GM21717 (cell line): ENCODE data around the gene AGT.
"Not testable (repeated sequence)": the region's sequence is repeated elsewhere in the genome, so short reads cannot be mapped to it uniquely, and the experiment has no call there.

Experiments
- ATAC-seq: cut with Tn5 transposase; IDR thresholded peaks from one replicate; pipeline ENCODE4 v1.9.1; 2021; ENCODE audit warnings: mild to moderate bottlenecking, moderate library complexity; ENCODE audit not compliant: unreplicated experiment

AGT gene

DNA sequence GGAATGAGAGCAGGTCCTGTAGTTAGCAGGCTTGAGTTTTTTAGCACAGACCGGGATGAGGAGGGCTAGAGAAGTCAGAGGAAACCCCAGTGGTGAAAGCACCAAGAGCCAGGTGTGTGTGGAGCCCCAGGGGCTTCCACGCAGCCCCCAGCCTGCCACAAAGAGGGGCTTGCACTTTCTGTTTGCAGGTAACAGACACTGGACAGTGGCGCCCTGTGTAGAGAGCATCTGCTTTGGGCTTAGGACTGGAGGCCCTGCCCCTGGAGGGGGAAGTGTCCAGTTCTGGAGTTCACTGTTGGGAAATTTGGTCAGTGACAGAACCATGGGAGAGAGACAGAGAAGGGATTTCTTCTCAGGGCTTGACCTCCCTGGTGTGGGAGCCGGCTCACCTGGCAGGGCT, 19.5 kb downstream of the AGT start:
- ATAC-seq: no peak

GRCh38 chr1:230693777-230694176, 20.1 kb downstream of the AGT start:
- no peak for ATAC-seq

DNA sequence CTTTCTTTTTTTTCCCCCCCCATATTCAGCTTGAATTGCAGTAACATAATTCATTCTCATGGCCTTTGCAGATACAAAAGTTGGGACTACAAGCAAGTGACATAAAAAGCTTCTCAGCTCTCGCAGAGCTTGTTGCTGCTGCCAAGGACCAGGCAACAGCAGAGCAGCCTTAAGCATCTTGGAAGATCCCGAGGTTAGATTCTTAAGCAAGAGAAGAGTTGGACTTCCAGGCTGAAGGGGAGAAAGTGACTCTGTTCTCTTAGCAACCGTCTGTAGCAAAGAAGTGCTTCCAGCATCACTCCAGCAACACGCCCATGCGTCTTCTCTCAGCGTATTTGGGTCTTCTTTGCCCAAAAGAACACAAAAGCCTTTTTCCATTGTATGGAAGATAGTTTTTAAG, 20.7 kb downstream of the AGT start:
- ATAC-seq: no peak

GRCh38 chr1:230691615-230692014, 22.3 kb downstream of the AGT start:
- no peak for ATAC-seq

- no peak for ATAC-seq
Measured at GRCh38 chr1:230690101-230690500, 23.8 kb downstream of the AGT start.

DNA sequence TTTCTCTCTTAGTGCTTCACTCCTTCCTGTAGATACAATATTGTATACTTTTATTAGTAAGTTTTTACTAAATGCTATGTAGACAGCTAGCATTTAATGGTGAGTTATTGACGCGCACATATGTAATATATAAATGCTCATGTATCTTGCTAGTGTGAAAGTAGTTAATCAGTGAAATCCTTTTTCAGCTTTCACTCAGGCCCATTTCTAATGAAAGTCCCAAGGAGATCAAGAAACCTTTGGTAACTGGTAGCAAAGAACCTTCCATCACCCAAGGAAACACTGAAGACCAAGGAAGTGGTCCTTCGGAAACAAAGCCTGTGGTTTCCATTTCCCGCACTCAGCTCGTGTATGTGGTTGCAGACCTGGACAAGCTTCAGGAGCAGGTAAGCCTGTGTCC, 27.2 kb downstream of the AGT start:
- ATAC-seq: no peak

- no peak for ATAC-seq
Measured at GRCh38 chr1:230684998-230685397, 28.9 kb downstream of the AGT start.

GRCh38 chr1:230684146-230684545, 29.8 kb downstream of the AGT start:
- no peak for ATAC-seq

- ATAC-seq: no peak
Measured at GRCh38 chr1:230682882-230683610, 30.9 kb downstream of the AGT start.

DNA sequence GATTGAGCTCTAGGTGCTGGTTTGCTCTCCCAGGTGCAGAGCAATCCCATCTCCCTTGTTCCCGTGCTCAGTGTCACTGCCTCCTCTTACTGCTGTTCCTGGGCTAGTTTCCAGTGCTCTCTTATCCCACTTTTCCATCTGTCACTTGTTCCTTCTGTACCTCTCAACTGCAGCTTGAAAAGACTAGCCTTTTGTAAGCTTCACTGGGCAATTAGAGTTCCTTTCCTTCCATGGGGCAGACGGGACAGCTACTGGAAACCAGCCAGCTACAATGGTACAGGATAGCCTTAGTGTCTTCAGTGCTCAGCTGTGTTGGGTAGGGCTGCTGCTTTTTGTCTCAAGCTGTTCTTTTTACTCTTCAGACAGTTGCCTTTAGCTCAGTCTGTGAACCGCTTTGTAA, 31.6 kb downstream of the AGT start:
- ATAC-seq: no peak

- ATAC-seq: no peak
Measured at GRCh38 chr1:230681599-230681998, 32.3 kb downstream of the AGT start.

DNA sequence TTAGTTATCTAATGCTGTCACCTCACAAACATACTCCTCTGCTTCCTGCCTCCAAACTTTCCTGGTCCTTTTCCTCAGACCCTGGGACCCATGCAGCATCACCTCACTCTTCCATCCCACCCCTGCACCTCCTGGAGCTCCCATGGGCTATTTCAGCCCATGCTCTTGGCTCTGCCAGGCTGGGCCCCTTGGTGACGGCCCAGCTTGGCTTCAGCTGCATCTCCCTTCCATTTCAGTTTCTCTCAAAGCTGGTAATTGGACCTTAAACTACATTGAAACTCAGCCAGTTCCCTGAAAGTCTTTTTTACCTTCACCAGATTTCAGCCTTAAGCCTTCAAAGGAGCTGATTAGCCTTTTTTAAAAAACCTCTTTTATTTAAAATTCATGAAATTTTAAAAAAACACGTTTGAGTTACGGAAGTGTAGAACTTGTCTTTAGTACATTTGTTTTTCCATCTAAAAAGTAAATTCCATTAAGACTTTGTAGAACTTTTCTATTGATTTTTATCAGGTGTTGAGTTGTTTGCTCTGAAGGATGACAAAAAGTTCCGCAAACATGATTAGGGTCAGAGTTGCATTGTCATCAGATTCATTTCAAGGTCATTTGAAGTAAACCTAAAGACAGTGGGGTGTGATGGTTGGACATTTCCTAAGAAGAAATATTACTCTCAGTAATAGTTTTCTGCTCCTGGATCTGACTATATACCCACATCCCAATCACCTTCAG, 33.5 kb downstream of the AGT start:
- ATAC-seq: no peak

GRCh38 chr1:230679825-230680224, 34.1 kb downstream of the AGT start:
- no peak for ATAC-seq

- ATAC-seq: no peak
Measured at GRCh38 chr1:230679192-230679591, 34.7 kb downstream of the AGT start.

GRCh38 chr1:230677200-230677599, 36.7 kb downstream of the AGT start:
- ATAC-seq: no peak

DNA sequence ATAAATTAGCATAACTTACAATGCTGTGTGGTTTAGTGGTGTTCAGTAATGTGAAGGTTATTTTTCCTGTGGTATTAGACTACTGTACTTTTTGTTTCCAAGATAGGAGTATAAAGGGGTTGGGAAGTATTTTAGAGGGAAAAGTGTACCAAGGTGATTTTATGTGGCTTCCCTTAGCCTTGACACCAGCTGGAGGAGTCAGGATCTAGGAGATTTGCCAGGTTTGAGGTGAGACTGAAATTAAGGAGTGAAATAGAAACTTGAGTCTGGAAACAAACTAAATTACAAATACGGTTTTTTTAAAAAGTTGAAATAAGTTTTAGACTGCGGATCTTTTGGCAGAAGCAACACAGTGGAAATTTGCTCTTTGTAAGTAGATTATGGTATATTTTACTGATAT, 39.3 kb downstream of the AGT start:
- ATAC-seq: no peak

DNA sequence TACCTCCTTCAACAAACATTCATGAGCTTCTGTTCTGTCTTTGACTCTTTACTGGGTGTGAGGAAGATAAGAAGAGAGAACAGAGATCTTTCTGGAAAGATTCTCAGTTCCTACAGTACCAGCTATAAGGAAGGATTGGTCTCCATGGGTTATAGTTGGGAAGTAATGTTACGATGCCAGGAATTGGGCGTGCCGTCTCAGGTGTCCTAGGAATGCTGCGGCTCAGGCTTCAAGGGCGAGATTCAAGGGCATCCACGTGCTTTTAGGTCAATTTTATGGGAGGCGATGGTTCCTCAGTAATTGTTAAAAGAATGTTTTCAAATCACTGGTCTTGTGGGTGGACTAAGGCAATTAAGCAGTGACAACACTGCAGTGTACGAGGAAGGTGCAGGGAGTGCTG, 44.4 kb downstream of the AGT start:
- ATAC-seq: no peak

DNA sequence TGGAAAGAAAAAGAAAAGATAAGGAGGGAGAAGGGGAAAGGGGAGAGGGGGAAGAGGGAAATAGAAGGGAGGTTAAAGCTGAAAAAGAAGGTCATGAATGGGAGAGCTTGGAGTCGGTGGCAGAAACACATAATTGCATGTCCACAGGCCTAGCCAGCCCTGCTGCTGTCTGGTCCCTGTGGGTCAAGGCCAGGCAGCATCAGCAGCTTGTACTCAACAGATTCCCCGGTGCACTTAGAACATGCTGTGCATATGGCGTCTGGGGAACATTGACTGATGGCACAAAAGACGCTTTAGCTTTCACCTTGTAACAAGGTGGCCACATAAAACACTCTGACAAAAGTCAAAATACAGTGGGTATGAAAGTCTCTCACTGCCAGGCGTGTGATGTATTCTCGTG, 45.7 kb downstream of the AGT start:
- ATAC-seq: no peak

DNA sequence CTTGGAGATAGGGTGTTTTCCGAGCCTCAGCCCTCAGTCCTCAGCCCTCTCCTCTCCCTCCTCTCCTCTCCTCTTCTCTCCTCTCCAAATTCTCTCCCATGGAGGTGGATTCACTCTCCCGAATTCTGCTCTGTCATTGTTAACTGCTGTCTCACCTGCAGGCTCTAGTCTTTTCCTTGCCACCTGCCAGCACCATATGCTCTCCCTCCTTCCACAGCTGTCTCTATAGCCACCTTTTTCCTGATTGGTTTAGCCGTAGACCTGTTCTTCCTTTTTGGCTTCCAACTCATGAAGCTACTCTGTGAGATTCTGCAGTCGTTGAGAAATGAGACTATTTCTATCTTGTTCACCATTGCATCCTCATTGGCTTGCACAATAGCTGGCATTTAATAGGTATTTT, 51.9 kb downstream of the AGT start:
- no peak for ATAC-seq

DNA sequence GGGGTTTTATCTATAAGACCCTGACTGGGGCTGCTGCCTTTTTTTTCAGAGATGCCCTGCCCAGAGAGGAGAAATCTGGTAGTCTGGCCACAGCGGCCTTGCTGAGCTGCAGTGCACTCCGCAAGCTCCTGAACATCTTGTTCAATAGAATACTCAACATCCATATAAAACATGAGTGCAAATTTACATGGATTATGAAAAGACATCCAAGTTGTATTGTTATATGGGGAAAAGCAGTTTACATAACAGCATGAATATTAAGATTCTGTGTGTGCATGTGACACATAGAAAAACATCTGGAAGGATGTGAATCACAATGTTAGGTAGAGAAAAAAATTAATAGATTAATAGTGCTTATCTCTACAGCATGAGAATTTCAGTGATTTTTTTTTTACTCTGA, 55.2 kb downstream of the AGT start:
- no peak for ATAC-seq

DNA sequence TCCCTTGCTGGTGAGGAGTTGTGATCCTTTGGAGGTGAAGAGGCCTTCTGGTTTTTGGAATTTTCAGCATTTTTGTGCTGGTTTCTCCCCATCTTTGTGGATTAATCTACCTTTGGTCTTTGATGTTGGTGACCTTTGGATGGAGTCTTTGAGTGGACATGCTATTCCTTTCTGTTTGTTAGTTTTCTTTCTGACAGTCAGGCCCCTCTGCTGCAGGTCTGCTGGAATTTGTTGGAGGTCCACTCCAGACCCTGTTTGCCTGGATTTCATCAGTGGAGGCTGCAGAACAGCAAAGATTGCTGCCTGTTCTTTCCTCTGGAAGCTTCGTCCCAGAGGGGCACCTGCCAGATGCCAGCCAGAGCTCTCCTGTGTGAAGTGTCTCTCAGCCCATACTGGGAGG, 55.8 kb downstream of the AGT start:
- not testable (repeated sequence) for ATAC-seq

DNA sequence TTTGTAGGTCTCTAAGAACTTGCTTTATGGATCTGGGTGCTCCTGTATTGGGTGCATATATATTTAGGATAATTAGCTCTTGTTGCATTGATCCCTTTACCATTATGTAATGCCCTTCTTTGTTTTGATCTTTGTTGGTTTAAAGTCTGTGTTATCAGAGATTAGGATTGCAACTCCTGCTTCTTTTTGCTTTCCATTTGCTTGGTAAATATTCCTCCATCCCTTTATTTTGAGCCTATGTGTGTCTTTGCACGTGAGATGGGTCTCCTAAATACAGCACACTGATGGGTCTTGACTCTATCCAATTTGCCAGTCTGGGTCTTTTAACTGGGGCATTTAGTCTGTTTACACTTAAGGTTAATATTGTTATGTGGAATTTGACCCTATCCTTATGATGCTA, 57.2 kb downstream of the AGT start:
- ATAC-seq: not testable (repeated sequence)
